Measurements from ENCODE around the gene POMGNT2.

- TF ChIP-seq CTCF (optimal IDR thresholded peaks at IDR 0.05 in 1 of 3, IDR thresholded peaks at IDR 0.05 in 1 of 3, conservative IDR thresholded peaks at IDR 0.05 in 1 of 3; ENCODE audit: extremely low read depth in 1 of 3, insufficient read depth in 2 of 3, low read length in 3 of 3) (no peak), EZH2 (IDR thresholded peaks at IDR 0.05; ENCODE audit: low read length) (no peak)
Observed at GRCh38 chr3:43154980-43155379, 49.1 kb upstream of the POMGNT2 start.
